Measurements from ENCODE around the gene ANKRD52. TPM values are rescaled to one million over a fixed set of nuclear protein-coding genes. Genes with fewer than 3 reads are reported as not detected.

Gene ANKRD52
- total and polyA plus RNA-seq, 10 of the 15 experiments (the other 5 are each of a cell fraction or from before 2014, with no cell fraction given), result 0.90 to 55.3 (median 16.1) TPM

DNA sequence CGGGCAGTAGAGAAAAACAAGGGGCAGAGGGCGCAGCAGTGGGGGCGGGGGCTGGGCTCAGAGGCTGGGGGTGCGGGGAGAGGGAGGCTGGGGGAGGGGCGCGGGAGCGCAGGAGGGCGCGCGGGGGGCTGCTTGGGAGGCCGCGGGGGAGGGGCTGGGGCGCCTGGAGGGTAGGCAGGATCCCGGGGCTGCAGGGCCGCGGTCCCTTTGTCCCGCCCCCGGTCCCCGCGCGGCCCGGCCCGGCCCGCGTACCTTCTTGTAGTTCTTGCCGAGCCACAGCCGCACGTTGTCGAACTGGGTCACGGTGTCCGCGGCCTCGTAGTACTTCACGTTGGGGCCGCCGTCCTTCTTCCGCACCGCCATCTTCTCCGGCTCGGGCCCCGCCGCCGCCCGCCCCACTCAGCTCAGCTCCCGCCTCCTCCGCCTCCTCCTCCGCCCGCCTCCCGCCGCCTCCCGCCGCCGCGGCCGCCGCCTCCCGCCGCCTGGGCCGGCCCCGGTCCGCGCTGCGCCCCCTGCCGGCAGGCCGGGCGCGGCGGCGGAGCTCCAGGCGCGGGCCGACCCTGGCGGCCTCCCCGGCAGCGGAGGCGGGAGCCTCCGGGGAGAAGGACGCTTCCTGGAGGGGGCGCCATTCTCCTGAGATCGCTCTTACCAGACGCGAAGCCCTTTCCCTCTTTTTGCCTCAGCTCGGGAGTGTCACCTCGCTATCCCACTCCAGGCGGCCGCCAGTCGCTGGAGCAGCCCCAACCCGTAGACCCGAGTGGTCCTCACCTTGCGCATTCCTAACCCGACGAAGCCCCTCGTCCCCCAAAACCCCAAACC lies 68.9 kb downstream of the ANKRD52 start, which contains the start of gene SMARCC2 (continued):
- TF ChIP-seq, protein P1, sequence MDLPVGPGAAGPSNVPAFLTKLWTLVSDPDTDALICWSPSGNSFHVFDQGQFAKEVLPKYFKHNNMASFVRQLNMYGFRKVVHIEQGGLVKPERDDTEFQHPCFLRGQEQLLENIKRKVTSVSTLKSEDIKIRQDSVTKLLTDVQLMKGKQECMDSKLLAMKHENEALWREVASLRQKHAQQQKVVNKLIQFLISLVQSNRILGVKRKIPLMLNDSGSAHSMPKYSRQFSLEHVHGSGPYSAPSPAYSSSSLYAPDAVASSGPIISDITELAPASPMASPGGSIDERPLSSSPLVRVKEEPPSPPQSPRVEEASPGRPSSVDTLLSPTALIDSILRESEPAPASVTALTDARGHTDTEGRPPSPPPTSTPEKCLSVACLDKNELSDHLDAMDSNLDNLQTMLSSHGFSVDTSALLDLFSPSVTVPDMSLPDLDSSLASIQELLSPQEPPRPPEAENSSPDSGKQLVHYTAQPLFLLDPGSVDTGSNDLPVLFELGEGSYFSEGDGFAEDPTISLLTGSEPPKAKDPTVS (IDR thresholded peaks at IDR 0.05; ENCODE audit: low read depth, low read length), result no peak
- TF ChIP-seq ZSCAN29 (IDR thresholded peaks at IDR 0.05) (no peak), NR2C1 (IDR thresholded peaks at IDR 0.05) (peak; percentile 16; the same call in 1 of the 2 replicates), RCOR1 (conservative IDR thresholded peaks at IDR 0.05; ENCODE audit: low read depth, low read length) (no peak), ESRRA (IDR thresholded peaks at IDR 0.05; ENCODE audit: low read length) (no peak), POLR2A (IDR thresholded peaks at IDR 0.05; ENCODE audit: low read depth, low read length) (peak; percentile 79), PAX8 (IDR thresholded peaks at IDR 0.05) (no peak), KDM1A (IDR thresholded peaks at IDR 0.05; ENCODE audit: borderline replicate concordance) (no peak), ZNF622 (IDR thresholded peaks at IDR 0.05) (no peak), LARP7 (IDR thresholded peaks at IDR 0.05) (0 out of 2 replicates have a peak, but pooled peaks have one; percentile 16), HDGF (IDR thresholded peaks at IDR 0.05) (no peak), JUND (IDR thresholded peaks at IDR 0.05; ENCODE audit: low read depth, low read length) (no peak; the same call in 1 of the 2 replicates), GABPA (IDR thresholded peaks at IDR 0.05; ENCODE audit: low read depth) (no peak), TCF12 (IDR thresholded peaks at IDR 0.05; ENCODE audit: low read depth, low read length) (no peak), CEBPB (IDR thresholded peaks at IDR 0.05; ENCODE audit: borderline replicate concordance in 1 of 2, low read depth in 2 of 2, low read length in 2 of 2) (no peak)
- TF ChIP-seq, protein P2, sequence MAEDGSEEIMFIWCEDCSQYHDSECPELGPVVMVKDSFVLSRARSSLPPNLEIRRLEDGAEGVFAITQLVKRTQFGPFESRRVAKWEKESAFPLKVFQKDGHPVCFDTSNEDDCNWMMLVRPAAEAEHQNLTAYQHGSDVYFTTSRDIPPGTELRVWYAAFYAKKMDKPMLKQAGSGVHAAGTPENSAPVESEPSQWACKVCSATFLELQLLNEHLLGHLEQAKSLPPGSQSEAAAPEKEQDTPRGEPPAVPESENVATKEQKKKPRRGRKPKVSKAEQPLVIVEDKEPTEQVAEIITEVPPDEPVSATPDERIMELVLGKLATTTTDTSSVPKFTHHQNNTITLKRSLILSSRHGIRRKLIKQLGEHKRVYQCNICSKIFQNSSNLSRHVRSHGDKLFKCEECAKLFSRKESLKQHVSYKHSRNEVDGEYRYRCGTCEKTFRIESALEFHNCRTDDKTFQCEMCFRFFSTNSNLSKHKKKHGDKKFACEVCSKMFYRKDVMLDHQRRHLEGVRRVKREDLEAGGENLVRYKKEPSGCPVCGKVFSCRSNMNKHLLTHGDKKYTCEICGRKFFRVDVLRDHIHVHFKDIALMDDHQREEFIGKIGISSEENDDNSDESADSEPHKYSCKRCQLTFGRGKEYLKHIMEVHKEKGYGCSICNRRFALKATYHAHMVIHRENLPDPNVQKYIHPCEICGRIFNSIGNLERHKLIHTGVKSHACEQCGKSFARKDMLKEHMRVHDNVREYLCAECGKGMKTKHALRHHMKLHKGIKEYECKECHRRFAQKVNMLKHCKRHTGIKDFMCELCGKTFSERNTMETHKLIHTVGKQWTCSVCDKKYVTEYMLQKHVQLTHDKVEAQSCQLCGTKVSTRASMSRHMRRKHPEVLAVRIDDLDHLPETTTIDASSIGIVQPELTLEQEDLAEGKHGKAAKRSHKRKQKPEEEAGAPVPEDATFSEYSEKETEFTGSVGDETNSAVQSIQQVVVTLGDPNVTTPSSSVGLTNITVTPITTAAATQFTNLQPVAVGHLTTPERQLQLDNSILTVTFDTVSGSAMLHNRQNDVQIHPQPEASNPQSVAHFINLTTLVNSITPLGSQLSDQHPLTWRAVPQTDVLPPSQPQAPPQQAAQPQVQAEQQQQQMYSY (CRISPR knock-in tag; IDR thresholded peaks at IDR 0.05), result no peak
- TF ChIP-seq, protein P3, sequence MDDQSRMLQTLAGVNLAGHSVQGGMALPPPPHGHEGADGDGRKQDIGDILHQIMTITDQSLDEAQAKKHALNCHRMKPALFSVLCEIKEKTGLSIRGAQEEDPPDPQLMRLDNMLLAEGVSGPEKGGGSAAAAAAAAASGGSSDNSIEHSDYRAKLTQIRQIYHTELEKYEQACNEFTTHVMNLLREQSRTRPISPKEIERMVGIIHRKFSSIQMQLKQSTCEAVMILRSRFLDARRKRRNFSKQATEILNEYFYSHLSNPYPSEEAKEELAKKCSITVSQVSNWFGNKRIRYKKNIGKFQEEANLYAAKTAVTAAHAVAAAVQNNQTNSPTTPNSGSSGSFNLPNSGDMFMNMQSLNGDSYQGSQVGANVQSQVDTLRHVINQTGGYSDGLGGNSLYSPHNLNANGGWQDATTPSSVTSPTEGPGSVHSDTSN (IDR thresholded peaks at IDR 0.05; ENCODE audit: insufficient replicate concordance, low read depth, low read length), result no peak
- TF ChIP-seq, protein P4, sequence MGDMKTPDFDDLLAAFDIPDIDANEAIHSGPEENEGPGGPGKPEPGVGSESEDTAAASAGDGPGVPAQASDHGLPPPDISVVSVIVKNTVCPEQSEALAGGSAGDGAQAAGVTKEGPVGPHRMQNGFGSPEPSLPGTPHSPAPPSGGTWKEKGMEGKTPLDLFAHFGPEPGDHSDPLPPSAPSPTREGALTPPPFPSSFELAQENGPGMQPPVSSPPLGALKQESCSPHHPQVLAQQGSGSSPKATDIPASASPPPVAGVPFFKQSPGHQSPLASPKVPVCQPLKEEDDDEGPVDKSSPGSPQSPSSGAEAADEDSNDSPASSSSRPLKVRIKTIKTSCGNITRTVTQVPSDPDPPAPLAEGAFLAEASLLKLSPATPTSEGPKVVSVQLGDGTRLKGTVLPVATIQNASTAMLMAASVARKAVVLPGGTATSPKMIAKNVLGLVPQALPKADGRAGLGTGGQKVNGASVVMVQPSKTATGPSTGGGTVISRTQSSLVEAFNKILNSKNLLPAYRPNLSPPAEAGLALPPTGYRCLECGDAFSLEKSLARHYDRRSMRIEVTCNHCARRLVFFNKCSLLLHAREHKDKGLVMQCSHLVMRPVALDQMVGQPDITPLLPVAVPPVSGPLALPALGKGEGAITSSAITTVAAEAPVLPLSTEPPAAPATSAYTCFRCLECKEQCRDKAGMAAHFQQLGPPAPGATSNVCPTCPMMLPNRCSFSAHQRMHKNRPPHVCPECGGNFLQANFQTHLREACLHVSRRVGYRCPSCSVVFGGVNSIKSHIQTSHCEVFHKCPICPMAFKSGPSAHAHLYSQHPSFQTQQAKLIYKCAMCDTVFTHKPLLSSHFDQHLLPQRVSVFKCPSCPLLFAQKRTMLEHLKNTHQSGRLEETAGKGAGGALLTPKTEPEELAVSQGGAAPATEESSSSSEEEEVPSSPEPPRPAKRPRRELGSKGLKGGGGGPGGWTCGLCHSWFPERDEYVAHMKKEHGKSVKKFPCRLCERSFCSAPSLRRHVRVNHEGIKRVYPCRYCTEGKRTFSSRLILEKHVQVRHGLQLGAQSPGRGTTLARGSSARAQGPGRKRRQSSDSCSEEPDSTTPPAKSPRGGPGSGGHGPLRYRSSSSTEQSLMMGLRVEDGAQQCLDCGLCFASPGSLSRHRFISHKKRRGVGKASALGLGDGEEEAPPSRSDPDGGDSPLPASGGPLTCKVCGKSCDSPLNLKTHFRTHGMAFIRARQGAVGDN (IDR thresholded peaks at IDR 0.05), result no peak

All from GM12878 (cell line).